Panc1 (cell line): ENCODE measurements around the gene RPS16. TPM values are rescaled to one million over a fixed set of nuclear protein-coding genes. Genes with fewer than 3 reads are reported as not detected.

ENCODE experiments used
- ATAC-seq: fragments of 200-7000 bp; cut with Tn5 transposase; 2 replicates; pipeline ENCODE4 v1.9.1; 2020; ENCODE audit warnings: mild to moderate bottlenecking, moderate library complexity
- BruUV-seq: library from RNA; stranded (reverse); fragments of 400-500 nt; replicated peaks from 2 replicates; lab custom pipeline; 2021; lab: Mats Ljungman, UMichigan
- CTCF ChIA-PET: fragments of 300-600 bp; sonication (Branson Sonifier 250); formaldehyde crosslinking; loops from one replicate; lab custom pipeline; 2022; ENCODE audit warnings: antibody characterized with exemption; lab: Charles Lee
- POLR2A ChIA-PET: fragments of 300-600 bp; sonication (Branson Sonifier 250); formaldehyde crosslinking; loops from one replicate; lab custom pipeline; 2022; ENCODE audit warnings: antibody characterized with exemption; lab: Charles Lee
- DNase-seq: peaks from one replicate; pipeline ENCODE4 v3.0.0-alpha.2; 2010; ENCODE audit warnings: low read depth, low spot score
- H3K27ac ChIP-seq: 2 replicates; pipeline ENCODE4 v1.5.1; 2011; ENCODE audit warnings: mild to moderate bottlenecking, low read length, inconsistent platforms
- H3K27me3 ChIP-seq: fragments of 200-500 bp; sonication (Bioruptor generic); 2 replicates; pipeline ENCODE4 v1.6.0; 2014; ENCODE audit warnings: low read length, inconsistent platforms; ENCODE audit not compliant: control insufficient read depth, insufficient read depth
- H3K36me3 ChIP-seq: fragments of 200-500 bp; sonication (Bioruptor generic); 2 replicates; pipeline ENCODE4 v1.5.1; 2014; ENCODE audit warnings: inconsistent platforms, mild to moderate bottlenecking, low read length, moderate library complexity; ENCODE audit not compliant: control insufficient read depth, insufficient read depth
- H3K4me1 ChIP-seq: 2 replicates; pipeline ENCODE4 v1.5.1; 2011; ENCODE audit warnings: inconsistent platforms, mild to moderate bottlenecking, low read length, moderate library complexity; ENCODE audit not compliant: control insufficient read depth, insufficient read depth
- H3K4me3 ChIP-seq, 2 experiments: 2 replicates each; pipeline ENCODE4 v1.5.1; 2011 to 2012; ENCODE audit warnings: low read depth in 2 of 2, low read length in 2 of 2, mild to moderate bottlenecking in 2 of 2, inconsistent platforms in 1 of 2, moderate library complexity in 1 of 2
- H3K9me3 ChIP-seq: fragments of 200-500 bp; sonication (Bioruptor generic); 2 replicates; pipeline ENCODE4 v1.5.1; 2014; ENCODE audit warnings: low read depth, mild to moderate bottlenecking, inconsistent platforms, low read length, moderate library complexity; ENCODE audit not compliant: control insufficient read depth, insufficient read depth
- POLR2AphosphoS5 ChIP-seq: IDR thresholded peaks from 2 replicates; pipeline ENCODE4 v1.6.1; 2012; ENCODE audit warnings: mild to moderate bottlenecking, low read depth, low read length, moderate library complexity
- REST ChIP-seq, 2 experiments: IDR thresholded peaks; 2 replicates each; pipeline ENCODE4 v1.6.1; 2011 to 2012; ENCODE audit warnings: low read depth in 2 of 2, control low read depth in 1 of 2, low read length in 1 of 2, mild to moderate bottlenecking in 1 of 2, moderate library complexity in 1 of 2; ENCODE audit not compliant: insufficient read depth in 1 of 2
- SIN3A ChIP-seq: IDR thresholded peaks from 2 replicates; pipeline ENCODE4 v1.6.1; 2012; ENCODE audit warnings: low read depth, mild to moderate bottlenecking, low read length, moderate library complexity, borderline replicate concordance; ENCODE audit not compliant: insufficient read depth
- TCF7L2 ChIP-seq: IDR thresholded peaks from 2 replicates; pipeline ENCODE4 v1.6.1; 2011; ENCODE audit warnings: mild to moderate bottlenecking, low read depth, low read length, inconsistent platforms
- in situ Hi-C: cut with HindIII; loops from 2 replicates; pipeline ENCODE4 v1.10.0; 2016; ENCODE audit warnings: low sequenced_read_pairs, low pct_unique_long_range_greater_than_20kb
- intact Hi-C: fragments of 100-400 bp; cut with micrococcal nuclease; formaldehyde crosslinking; loops from one replicate; pipeline ENCODE4 v1.10.0; 2022; ENCODE audit not compliant: unreplicated experiment
- total RNA-seq: library from RNA; stranded (reverse); gene quantifications from one replicate; pipeline ENCODE4 v1.2.1, GENCODE V29; 2021; ENCODE audit not compliant: unreplicated experiment
- TF ChIP-seq, protein P1 (sequence below): fragments of 450-650 bp; IDR thresholded peaks from 2 replicates; pipeline ENCODE4 v1.5.1; 2017; ENCODE audit warnings: mild to moderate bottlenecking

The RPS16 gene
- total RNA-seq, 1 experiment from 2014 or later, result 27,832 TPM

GRCh38 chr19:39399668-39400050 lies 36.1 kb downstream of the RPS16 start:
- H3K9me3 ChIP-seq, result no peaks in the 10 kb centered on the region
- H3K27me3 ChIP-seq, result no peaks in the 10 kb centered on the region
- in situ Hi-C loops (loop anchor here (5.0 to 10.0 kb wide), 3 partner anchors 97 to 875 kb away; no protein-coding TSS in a partner anchor), intact Hi-C loops (no loop called here)
- ChIA-PET POLR2A (interaction anchor here (0.6 to 15.7 kb wide), 10 partner anchors 8 to 38 kb away, joined by 3 to 524 read pairs (median 34); partner anchors contain the start of genes MED29, PAF1, PLEKHG2 and RPS16), CTCF (interaction anchor here (0.6 to 7.4 kb wide), 8 partner anchors 8 to 41 kb away, joined by 3 to 280 read pairs (median 20); partner anchors contain the start of genes MED29, PAF1, PLEKHG2 and RPS16)
- peak overlapping the region; percentile 0 for H3K27ac ChIP-seq
- no TSS peak for BruUV-seq
- DNase-seq (no peak), ATAC-seq (no peak)
- peaks cover 5% of the 10 kb centered on the region; the same call in 1 of the 2 replicates for H3K36me3 ChIP-seq
- TF ChIP-seq REST (IDR thresholded peaks at IDR 0.05; ENCODE audit: insufficient read depth in 1 of 2, low read depth in 2 of 2, low read length in 1 of 2) (no peak), TCF7L2 (no peak), POLR2AphosphoS5 (no peak), SIN3A (no peak)
- TF ChIP-seq, protein P1, sequence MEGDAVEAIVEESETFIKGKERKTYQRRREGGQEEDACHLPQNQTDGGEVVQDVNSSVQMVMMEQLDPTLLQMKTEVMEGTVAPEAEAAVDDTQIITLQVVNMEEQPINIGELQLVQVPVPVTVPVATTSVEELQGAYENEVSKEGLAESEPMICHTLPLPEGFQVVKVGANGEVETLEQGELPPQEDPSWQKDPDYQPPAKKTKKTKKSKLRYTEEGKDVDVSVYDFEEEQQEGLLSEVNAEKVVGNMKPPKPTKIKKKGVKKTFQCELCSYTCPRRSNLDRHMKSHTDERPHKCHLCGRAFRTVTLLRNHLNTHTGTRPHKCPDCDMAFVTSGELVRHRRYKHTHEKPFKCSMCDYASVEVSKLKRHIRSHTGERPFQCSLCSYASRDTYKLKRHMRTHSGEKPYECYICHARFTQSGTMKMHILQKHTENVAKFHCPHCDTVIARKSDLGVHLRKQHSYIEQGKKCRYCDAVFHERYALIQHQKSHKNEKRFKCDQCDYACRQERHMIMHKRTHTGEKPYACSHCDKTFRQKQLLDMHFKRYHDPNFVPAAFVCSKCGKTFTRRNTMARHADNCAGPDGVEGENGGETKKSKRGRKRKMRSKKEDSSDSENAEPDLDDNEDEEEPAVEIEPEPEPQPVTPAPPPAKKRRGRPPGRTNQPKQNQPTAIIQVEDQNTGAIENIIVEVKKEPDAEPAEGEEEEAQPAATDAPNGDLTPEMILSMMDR, result no peak
- no peak overlapping the region for H3K4me3 ChIP-seq
- H3K4me1 ChIP-seq, result peaks cover 71% of the 10 kb centered on the region

DNA sequence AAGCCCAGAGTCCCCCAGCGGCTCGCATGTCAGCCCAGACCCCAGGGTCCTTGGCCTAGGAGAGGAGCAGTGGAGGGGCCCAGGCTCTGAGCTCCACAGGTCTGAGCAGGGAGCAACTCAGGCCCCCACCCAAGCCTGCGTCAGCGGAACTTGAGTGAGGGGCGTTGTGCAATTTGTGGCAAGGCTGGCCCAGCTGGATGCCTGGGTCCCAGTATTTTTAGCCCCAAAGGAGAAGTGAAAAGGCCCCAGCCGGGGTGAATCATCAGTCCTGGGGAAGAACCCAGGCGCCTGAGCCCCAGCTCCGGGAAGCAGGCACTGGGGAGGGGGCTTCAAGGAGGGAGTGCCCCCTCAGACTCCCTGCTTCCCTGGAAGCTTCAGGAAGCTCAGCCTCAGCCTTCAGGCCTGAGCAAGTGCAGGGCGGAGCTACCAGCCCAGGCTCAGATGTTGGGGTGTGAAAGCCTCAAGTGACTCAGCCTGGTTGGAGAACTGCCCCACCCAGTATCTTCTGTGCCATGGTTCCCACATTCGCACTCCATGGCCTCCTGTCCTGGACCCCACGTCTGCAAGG lies 37.4 kb downstream of the RPS16 start:
- in situ Hi-C loops (loop anchor here (5.0 to 10.0 kb wide), 3 partner anchors 96 to 874 kb away; no protein-coding TSS in a partner anchor), intact Hi-C loops (no loop called here)
- H3K27me3 ChIP-seq, result no peaks in the 10 kb centered on the region
- ChIA-PET CTCF (interaction anchor here (0.5 to 7.4 kb wide), 55 partner anchors 7 to 1005 kb away, joined by 3 to 280 read pairs (median 6); partner anchors contain the start of genes EID2, EID2B, MED29 and PAF1), POLR2A (interaction anchor here (0.6 to 15.7 kb wide), 18 partner anchors 9 to 435 kb away, joined by 3 to 524 read pairs (median 6); partner anchors contain the start of genes DYRK1B, EID2B, PLEKHG2 and RPS16)
- peaks cover 59% of the 10 kb centered on the region for H3K4me1 ChIP-seq
- ATAC-seq (no peak), DNase-seq (peak; percentile 94)
- H3K9me3 ChIP-seq, result no peaks in the 10 kb centered on the region
- no TSS peak for BruUV-seq
- H3K4me3 ChIP-seq, result no peak overlapping the region
- H3K36me3 ChIP-seq, result peaks cover 13% of the 10 kb centered on the region
- no peak for TF ChIP-seq REST (IDR thresholded peaks at IDR 0.05; ENCODE audit: insufficient read depth in 1 of 2, low read depth in 2 of 2, low read length in 1 of 2)
- TF ChIP-seq POLR2AphosphoS5, result no peak
- no peak for TF ChIP-seq SIN3A
- TF ChIP-seq TCF7L2, result no peak
- TF ChIP-seq, protein P1, result no peak
- H3K27ac ChIP-seq, result peak overlapping the region; percentile 75
